KG1 (cell line): ENCODE data around the gene FAM149B1.
"Not testable (repeated sequence)": the region's sequence is repeated elsewhere in the genome, so short reads cannot be mapped to it uniquely, and the experiment has no call there.

ENCODE experiments used
- DNase-seq: peaks from one replicate; lab custom pipeline; 2025; lab: John Stamatoyannopoulos, UW

The FAM149B1 gene

DNA sequence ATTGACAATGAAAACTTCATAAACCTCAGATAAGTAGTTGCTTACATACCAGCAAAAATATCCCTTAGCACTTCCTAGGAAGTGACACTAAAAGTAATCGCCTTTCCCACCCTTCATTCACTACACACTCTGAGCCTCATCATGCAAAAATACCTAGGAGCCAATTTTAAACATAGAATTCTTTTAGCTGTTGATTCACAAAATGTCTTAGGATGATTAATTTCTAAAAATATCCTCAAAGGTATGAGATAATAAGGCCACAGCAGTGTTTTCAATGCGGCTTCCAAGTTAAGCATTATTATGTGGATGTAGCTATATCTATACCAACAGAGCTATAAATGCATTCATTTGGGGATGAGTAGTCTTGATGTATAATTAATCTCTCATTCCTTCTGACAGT lies 66.0 kb downstream of the FAM149B1 start:
- no peak for DNase-seq

DNA sequence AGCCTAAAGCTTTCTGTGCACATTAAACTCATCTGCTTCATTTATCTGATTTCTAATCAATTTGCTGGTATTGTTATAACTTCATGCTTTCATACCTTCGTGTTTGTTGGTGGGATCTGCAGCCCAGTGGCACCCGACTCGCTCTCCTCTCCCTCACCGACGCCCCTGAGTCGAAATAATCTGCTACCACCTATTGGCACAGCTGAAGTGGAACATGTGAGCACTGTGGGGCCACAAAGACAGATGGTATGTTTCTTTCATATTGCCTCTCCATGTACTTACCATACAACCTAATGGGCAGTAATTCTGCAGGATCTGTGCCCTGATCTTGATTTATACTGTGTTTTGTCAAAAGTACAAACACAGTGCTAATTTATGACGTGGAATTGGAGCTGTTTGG lies 66.8 kb downstream of the FAM149B1 start:
- no peak for DNase-seq

DNA sequence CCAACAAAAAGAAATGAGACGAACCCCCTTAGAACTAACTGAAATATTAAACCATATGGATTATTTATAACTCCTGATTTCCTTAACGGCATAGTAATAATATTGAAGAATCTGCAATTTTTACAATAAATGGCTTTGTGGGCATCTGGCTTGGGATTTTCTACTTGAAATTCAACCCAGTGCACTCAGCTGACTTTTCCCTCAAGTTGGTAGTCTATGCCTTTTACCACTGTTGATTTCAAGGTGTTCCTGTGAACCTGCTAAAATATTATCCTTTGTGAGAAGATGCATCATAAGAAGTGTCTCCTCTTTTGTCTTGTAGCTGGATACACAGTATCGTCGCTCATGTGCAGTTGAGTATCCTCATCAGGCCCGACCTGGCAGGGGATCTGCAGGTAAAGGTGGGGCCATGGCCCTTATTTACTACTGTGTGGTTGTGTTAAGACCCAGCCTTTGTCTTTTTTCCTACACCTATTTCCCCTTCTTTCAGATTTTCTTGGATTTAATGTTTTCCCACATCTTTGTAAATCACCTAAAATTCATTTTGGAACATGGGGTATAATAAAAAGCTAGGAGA lies 71.2 kb downstream of the FAM149B1 start:
- DNase-seq = no peak

DNA sequence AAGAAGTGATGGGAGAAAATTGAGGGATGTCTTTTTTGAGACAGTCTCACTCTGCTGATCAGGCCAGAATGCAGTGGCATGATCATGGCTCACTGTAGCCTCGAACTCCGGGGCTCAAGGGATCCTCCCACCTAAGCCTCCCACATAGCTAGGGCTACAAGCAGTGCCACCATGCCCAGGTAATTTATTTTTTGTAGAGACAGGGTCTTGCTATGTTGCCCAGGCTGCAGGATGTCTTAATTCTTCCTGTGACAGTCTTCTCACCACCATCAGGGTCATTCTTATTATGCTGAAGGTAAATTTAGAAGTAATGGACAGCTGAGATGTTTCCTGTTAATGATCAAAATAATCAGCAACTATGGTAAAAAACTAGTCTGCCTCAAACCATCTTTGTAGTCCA lies 72.0 kb downstream of the FAM149B1 start:
- no peak for DNase-seq

DNA sequence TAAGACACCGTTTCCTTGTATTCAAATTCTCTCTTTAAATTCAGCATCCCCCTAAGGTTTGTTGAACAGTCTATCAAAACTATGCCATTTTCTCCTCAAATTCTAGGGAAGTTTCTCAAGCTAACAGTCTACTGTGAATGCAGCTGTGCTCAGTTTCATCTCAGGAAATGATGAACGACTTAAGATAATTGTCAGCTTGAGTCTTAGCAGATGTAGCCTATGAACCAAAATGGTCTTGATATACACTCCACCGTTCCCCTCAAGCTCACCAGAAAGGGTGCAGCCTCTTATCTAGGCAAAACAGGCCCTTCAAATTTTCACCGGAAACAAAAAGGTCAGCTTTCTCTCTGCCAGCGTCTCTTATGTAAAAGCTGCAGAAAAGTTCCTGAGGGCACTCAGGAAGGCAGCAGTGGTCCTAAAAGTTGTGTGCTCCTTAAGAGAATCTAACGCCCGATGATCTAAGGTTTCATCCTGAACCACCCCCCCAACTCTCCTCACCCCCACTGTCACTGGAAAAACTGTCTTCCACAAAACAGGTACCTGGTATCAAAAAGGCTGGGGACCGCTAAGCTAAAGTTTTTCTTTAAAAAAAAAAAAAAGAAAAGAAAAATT lies 77.1 kb downstream of the FAM149B1 start:
- DNase-seq = no peak

DNA sequence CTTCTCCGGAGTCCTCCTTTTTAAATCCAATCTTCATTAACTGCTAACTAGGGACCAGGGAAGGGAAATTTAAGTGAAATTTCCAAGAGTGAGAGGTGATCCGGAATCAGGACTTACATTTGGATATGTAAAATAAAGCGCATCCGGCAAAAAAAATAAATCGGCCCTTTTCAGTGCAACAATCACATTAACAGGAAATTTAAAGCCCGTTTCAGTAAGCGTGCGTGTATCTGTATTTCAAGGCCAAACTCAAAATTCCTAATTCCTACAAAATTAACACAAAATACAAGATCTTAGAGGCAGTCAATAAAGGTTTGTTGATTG lies 78.4 kb downstream of the FAM149B1 start:
- no peak for DNase-seq

DNA sequence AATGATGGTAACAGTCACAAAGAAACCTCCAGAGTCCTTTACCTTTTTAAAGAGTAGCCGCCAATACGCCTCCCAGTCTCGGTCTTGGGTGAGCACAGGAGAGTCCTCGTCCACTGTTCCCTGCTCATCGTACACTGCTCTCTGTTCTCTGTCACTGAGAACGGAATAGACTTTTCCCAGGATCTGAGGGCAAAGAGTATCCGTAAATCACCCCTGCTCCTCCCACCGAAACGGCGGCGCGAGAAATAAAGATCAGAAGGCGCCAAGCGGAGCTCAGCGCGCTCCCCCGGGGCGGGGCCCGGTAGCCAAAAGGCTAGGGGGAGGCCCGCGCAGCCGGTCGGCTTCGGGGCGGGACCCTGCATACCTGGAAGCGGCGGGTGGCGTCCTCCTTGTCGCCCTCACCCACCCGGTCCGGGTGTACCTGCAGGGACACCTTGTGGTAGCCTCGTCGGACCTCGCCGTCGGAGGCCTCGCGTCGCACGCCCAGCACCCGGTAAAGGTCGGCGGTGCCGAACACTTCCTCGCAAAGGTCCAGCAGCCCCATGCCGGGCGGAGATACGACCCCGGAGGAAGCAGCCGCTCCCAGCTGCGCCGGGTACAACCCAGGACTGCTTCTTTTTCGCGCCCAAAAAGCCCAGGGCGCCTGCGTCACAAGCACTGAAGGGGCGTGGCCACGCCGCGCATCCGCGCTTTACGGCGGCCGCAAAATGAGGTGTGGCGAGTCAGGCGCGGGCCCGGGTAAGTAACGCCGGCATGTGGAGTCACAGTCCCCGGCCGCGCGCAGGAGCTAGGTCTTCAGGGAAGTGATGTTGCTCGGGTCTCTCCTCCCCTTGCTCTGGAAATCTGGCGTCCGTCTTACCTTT lies 79.0 kb downstream of the FAM149B1 start, which contains the start of gene DNAJC9:
Gene DNAJC9 (minus strand): TSS at position 610 of the 863 bp plus-strand sequence. CDS start 66 bp downstream, at position 544.
- peak; percentile 91 for DNase-seq

DNA sequence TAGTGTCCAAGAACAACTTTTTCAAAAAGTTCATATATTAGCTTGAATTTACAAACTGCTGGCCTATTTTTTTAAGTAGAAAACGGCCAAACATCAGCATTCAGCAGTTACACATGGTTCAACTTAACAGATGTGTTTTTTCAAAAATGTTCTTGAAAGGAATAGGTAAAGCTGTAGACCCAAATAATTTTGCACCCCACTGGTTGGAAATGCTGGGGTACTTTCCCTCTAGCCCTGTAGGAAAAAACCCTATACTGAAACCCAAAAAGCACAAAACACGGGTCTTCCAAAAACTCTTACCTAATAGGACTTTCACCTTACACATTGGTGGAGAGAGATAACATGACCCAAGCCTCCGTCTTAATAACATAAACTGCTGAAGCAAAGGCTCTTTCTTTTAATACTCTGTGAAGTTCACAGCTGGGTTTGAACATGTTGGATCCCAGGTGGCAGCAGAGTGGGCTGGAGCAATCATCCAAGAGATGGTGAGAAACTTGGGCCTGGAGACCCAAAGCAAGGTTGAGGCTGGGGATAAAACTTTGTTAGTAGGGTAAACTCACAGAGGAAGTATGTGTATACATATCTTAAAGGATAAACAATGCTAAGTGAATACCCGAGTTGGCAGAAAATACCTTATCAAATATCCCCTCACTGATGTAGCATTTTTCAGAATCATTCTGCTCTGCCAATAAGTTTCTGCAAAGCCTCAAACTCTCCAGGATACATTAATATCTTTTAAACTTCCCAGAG lies 79.8 kb downstream of the FAM149B1 start:
- DNase-seq = no peak

DNA sequence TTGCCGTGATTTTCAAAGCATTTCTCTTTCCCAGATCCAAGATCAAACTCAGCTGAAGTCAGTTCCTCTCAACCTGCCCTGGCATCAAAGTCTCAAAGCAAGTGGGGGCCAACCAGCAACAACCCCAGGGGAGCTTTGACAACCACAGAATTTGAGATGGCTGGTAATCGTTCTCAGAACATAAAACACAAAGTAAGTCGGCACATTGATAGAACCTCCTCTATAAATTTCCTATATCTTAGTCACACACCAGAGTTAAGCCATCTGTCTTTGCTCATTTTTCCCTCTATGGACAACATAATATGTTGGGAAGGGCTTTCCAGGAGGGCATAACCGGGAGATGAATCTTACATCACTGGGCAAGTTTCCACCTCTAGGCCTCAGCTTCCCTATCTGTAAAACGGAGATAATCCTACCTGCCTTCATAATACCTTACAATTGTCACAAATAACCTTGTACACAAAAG lies 80.4 kb downstream of the FAM149B1 start:
- no peak for DNase-seq

DNA sequence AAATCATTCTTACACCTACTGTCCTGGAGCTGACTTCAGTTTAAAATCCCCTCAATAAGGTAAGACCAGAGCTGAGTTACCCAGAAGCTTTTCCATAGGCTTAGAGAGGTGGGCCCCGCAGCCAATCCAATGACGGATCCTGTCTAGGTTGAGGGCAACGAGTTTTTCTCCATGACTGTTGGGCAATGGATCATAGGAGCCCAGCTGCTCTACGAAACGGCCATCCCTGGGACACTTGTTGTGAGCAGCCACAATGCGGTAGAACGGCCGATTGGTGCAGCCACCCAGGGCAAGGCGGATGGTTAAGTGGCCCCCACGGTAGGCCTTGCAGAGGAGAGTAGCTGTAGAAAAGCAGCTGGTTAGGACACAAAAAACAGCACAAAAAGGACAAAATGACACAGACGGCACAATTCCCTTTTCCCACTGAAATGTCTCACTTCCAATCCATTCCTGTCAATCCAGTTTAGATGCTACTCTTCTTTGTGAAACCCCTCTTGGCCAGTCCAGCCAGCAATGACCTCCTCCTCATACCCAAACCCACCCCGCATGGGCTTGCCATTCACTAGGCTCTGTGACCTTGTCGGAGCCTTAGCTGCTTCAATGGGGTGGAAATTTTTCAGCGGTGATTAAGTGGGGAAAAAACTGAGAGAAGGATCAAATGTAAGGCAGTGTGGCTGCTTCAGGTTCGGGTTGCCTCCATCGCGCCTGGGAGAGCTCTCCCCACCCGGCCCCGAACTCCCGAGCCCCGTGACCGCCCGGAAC lies 83.9 kb downstream of the FAM149B1 start:
- no peak for DNase-seq

DNA sequence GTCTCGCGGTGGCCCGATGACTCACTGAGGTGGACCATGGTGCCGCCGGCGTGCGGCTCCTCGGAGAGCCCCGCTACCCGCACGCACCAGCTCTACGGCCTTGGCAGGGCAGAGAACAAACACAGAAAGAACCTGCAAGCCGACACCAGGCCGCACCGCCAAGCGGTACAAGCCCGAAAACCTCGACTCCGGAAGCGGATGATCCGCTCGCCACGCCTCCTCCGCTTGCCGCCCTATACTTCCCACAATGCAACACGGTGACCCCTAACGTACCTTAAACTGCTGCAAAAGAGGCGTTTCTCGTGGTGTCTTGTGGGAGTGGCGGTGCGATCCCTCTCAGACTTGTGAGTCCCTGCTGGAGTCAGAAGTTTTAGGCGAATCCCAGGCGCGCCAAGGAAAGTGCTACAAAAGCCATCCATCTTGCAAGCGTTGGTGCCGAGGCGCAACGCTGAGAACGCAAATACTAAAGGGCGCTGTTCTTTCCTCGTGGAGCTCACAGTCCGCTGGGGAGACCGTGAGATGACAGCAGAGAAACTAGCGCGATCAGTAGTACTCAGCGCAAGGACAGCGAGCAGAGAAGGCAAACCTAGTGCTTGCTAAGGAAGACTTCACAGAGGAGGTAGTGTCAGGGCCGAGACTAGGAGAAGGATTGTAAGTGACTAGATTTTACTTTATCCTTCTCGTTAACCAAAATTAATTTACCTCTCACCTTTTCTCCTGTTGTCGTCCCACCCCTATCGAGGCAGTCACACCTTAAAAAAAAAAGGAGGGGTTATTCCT lies 84.7 kb downstream of the FAM149B1 start, which contains the start of gene MRPS16:
Gene MRPS16 (minus strand): TSS at position 200 of the 780 bp plus-strand sequence. CDS start 162 bp downstream, at position 38.
- DNase-seq = peak; percentile 94

DNA sequence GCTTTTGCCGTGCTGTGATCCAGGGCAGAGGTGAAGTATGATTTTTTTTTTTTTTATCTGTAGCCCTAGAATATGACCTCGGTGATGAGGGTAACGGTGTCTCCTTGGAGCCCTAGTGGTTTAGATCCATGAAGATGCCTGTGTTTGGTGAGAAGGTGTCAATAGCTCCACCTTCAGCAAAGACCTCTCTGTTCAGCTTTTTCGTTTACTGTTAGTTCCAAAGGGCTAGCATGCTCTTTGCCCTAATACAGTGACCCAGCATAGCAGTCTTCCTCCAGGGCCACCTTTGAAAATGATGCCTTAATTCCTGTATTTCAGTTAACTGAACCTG lies 85.3 kb downstream of the FAM149B1 start:
- no peak for DNase-seq

DNA sequence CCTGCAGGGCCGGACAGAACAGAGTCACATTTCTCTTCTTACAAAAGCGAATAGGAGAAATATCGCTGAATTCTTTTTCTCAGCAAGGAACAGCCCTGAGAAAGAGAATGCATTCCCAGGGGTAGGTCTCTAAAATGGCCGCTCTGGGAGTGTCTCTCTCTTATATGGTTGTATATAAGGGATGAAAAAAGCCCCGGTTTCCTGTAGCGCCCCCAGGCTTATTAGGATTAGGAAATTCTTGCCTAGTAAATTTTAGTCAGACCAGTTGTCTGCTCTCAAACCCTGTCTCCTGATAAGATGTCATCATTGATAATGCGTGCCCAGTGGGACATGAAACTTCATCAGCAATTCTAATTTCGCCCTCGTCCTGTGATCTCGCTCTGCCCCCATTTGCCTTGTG lies 90.7 kb downstream of the FAM149B1 start:
- DNase-seq = not testable (repeated sequence)

DNA sequence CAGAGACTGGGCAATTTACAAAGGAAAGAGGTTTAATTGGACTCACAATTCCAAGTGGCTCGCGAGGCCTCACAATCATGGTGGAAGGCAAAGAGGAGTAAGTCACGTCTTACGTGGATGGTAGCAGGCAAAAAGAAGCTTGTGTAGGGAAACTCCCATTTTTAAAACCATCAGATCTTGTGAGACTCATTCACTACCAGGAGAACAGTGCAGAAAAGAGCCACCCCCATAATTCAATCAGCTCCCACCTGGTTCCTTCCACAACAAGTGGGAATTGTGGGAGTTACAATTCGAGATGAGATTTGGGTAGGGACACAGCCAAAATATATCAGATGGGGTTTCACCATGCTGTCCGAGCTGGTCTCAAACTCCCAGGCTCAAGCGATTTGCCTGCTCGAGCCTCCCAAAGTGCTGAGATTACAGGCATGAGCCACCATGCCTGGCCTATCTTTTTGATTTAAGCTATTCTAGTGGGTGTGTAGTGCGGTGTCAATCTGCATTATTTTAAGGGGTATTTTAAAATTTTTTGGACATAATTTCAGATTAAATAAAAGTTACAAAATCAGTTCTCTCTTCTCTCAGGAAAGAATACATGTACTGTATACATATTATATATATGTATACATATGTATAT lies 93.6 kb downstream of the FAM149B1 start:
- DNase-seq = no peak

DNA sequence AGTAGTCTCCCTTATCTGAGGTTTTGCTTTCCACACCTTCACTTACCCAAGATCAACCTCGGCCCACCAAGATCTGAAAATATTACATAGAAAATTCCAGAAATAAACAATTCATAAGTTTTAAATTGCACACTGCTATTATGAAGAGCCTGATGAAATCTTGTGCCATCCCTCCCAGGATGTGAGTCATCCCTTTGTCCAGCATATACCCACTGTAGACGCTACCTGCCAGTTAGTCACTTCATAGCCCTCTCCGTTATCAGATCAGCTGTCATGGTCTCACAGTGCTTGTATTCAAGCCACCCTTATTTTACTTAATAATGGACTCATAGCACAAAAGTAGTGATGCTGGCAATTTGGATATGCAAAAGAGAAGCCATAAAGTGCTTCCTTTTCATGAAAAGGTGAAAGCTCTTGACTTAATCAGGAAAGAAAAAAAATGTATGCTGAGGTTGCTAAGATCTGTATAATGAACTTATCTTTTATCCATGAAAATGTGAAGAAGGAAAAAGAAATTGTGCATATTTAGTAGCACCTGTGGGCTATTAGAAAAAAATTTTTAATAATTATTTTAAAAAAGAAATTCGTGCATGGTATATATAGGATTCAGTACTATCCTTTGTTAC lies 94.3 kb downstream of the FAM149B1 start:
- no peak for DNase-seq

DNA sequence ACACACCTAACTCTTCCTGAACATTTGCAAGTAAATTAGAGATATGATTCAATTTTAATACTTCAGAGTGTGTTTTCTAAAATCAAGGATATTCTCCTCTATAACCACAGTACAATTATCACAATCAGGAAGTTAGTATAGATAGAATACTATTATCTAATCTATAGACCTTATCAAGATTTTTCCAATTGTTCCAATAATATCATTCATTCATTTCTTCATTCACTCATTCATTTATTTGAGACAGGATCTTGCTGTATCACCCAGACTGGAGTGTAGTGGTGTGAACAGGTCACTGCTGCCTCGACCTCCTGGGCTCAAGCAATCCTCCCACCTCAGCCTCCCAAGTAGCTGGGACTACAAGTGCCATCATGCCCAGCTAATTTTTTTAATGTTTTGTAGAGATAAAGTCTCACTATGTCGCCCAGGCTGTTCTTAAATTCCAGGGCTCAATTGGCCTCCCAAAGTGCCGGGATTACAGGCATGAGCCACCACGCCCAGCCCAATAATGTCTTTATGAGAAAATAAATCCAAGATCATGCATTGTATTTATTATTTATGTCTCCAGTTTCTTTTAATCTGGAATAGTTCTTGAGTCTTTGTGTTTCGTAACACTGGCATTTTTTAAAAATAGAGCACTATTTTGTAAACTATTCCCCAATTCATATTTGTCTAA lies 95.1 kb downstream of the FAM149B1 start:
- DNase-seq = no peak

DNA sequence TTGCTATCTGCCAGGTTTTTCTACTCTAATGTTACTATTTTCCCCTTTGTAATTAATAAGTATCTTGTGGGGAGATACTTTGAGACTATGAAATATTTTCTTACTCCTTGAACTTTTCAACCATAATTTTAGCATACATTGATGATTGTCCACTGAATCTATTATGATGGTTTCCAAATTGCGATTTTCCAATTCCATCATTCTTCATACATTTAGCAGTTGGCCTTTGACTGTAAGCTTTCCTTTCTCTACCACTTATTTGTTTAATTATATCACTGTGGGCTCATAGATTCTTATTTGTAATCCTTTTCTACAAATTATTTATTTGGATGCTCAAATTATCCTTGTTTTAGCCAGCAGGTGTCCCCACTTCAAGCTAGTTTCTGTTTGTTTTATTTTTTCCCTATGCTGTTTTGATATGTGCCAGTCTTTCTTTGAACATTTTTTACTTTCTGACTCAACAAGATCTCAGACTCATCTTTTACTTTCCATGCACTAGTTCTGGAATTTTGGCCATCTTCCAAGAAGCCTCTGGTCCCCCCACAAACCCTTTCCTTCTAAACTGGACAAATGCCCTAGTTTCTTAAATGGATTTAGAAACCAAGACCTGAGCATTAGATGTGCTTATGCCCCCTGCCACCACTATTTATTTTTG lies 95.9 kb downstream of the FAM149B1 start:
- no peak for DNase-seq

DNA sequence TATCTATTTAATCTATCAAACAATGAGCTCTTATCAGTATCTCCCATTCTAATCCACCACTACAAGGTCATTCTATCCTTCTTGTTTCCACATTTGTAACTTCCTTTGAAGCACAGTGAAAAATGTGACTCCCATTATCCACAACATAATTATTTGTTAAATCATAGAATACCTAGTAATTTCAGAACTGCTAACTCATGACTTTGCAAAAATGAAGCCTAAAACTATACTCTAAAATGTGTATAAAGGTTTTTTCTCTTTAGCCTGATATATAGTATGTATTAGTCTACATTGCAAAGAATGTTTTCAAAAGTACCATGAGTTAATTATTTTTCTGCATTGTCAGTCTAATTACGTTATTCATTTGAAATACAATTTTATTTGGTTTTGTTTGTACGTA lies 96.5 kb downstream of the FAM149B1 start:
- DNase-seq = no peak

DNA sequence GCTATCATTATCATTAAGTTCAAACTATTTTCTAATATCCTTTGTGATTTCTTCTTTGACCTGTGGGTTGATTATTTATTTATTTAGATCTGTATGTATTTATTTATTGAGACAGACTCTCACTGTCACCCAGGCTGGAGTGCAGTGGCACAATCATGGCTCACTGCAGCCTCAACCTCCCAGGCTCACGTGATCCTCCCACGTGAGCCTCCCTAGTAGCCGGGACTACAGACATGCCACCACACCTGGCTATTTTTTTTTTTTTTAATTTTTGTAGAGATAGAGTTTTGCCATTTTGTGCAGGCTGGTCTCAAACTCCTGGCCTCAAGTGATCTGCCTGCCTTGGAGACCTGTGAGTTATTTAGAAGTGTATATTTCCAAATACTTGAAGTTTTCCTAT lies 113.2 kb downstream of the FAM149B1 start:
- DNase-seq = no peak
